Vagina (tissue), 2 donors: ENCODE data around the gene TTYH1. TPM values are rescaled to one million over a fixed set of nuclear protein-coding genes. Genes with fewer than 3 reads are reported as not detected.

Experiments
- DNase-seq, 2 donors: peaks; one replicate each; pipeline ENCODE4 v3.0.0-alpha.2; 2017; ENCODE audit errors: extremely low spot score in 2 of 2
- H3K27ac ChIP-seq: fragments of 200-600 bp; sonication (generic); one replicate; pipeline ENCODE4 v1.5.1; 2019
- H3K27me3 ChIP-seq: fragments of 200-600 bp; sonication (generic); one replicate; pipeline ENCODE4 v1.5.1; 2019
- H3K36me3 ChIP-seq, 2 donors: fragments of 200-600 bp; sonication (generic); one replicate each; pipeline ENCODE4 v1.5.1; 2017 to 2019
- H3K4me1 ChIP-seq: fragments of 200-600 bp; sonication (generic); one replicate; pipeline ENCODE4 v1.5.1; 2019
- H3K4me3 ChIP-seq, 2 donors: fragments of 200-600 bp; sonication (generic); 1 replicate in 1 of 2; 2 replicates in 1 of 2; pipeline ENCODE4 v1.5.1; 2016 to 2019
- H3K9me3 ChIP-seq: fragments of 200-600 bp; sonication (generic); one replicate; pipeline ENCODE4 v1.5.1; 2019
- POLR2A ChIP-seq, 2 donors: fragments of 450-650 bp; IDR thresholded peaks; one replicate each; pipeline ENCODE4 v1.6.1; 2017; ENCODE audit warnings: antibody characterized with exemption in 2 of 2, mild to moderate bottlenecking in 2 of 2, moderate library complexity in 2 of 2
- POLR2AphosphoS5 ChIP-seq, 2 donors: sonication (generic); formaldehyde crosslinking; IDR thresholded peaks; one replicate each; pipeline ENCODE4 v1.9.0; 2017; ENCODE audit warnings: antibody characterized with exemption in 2 of 2, mild to moderate bottlenecking in 2 of 2, low read depth in 1 of 2; ENCODE audit not compliant: insufficient read depth in 1 of 2
- intact Hi-C: fragments of 100-400 bp; cut with DNase I; formaldehyde crosslinking; loops from one replicate; pipeline ENCODE4 v1.15.1; 2023
- total RNA-seq: library from RNA; depleted of rRNA; stranded (reverse); fragments of >200 nt; gene quantifications from one replicate; pipeline ENCODE4 v1.2.3, GENCODE V29; 2016
- TF ChIP-seq, protein P1 (sequence below), 3 experiments: fragments of 450-650 bp in 2 of 3; fragments of 200-600 bp in 1 of 3; sonication (generic) in 1 of 3; IDR thresholded peaks; one replicate each; pipeline ENCODE4 v1.5.1; 2017 to 2019; ENCODE audit warnings: antibody characterized with exemption in 3 of 3, mild to moderate bottlenecking in 2 of 3, moderate library complexity in 2 of 3

The TTYH1 gene
- total RNA-seq, 1 donor from 2014 or later: 5.9 TPM

- Histone ChIP-seq H3K27ac (no peak overlapping the region), H3K9me3 (no peaks in the 10 kb centered on the region), H3K4me3 (no peak overlapping the region), H3K4me1 (peaks cover 20% of the 10 kb centered on the region), H3K36me3 (no peaks in the 10 kb centered on the region), H3K27me3 (peaks cover 10% of the 10 kb centered on the region)
- no peak for DNase-seq
- TF ChIP-seq POLR2A (IDR thresholded peaks at IDR 0.05): no peak
- TF ChIP-seq, protein P1, sequence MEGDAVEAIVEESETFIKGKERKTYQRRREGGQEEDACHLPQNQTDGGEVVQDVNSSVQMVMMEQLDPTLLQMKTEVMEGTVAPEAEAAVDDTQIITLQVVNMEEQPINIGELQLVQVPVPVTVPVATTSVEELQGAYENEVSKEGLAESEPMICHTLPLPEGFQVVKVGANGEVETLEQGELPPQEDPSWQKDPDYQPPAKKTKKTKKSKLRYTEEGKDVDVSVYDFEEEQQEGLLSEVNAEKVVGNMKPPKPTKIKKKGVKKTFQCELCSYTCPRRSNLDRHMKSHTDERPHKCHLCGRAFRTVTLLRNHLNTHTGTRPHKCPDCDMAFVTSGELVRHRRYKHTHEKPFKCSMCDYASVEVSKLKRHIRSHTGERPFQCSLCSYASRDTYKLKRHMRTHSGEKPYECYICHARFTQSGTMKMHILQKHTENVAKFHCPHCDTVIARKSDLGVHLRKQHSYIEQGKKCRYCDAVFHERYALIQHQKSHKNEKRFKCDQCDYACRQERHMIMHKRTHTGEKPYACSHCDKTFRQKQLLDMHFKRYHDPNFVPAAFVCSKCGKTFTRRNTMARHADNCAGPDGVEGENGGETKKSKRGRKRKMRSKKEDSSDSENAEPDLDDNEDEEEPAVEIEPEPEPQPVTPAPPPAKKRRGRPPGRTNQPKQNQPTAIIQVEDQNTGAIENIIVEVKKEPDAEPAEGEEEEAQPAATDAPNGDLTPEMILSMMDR (IDR thresholded peaks at IDR 0.05): no peak
- TF ChIP-seq POLR2AphosphoS5 (IDR thresholded peaks at IDR 0.05; ENCODE audit: insufficient read depth in 1 of 2, low read depth in 1 of 2): no peak
- intact Hi-C loops: no loop called here
Observed at GRCh38 chr19:54428323-54429175, 13.3 kb downstream of the TTYH1 start.

GRCh38 chr19:54429176-54429495 is 13.9 kb downstream of the TTYH1 start:
- intact Hi-C loops: no loop called here
- no peak overlapping the region for H3K4me3 ChIP-seq
- no peak overlapping the region for H3K27ac ChIP-seq
- no peak for DNase-seq
- TF ChIP-seq POLR2AphosphoS5 (IDR thresholded peaks at IDR 0.05; ENCODE audit: insufficient read depth in 1 of 2, low read depth in 1 of 2): no peak
- no peak for TF ChIP-seq POLR2A (IDR thresholded peaks at IDR 0.05)
- TF ChIP-seq, protein P1 (IDR thresholded peaks at IDR 0.05): no peak
- peaks cover 10% of the 10 kb centered on the region for H3K27me3 ChIP-seq
- H3K4me1 ChIP-seq: peaks cover 20% of the 10 kb centered on the region
- H3K9me3 ChIP-seq: no peaks in the 10 kb centered on the region
- no peaks in the 10 kb centered on the region for H3K36me3 ChIP-seq

DNA sequence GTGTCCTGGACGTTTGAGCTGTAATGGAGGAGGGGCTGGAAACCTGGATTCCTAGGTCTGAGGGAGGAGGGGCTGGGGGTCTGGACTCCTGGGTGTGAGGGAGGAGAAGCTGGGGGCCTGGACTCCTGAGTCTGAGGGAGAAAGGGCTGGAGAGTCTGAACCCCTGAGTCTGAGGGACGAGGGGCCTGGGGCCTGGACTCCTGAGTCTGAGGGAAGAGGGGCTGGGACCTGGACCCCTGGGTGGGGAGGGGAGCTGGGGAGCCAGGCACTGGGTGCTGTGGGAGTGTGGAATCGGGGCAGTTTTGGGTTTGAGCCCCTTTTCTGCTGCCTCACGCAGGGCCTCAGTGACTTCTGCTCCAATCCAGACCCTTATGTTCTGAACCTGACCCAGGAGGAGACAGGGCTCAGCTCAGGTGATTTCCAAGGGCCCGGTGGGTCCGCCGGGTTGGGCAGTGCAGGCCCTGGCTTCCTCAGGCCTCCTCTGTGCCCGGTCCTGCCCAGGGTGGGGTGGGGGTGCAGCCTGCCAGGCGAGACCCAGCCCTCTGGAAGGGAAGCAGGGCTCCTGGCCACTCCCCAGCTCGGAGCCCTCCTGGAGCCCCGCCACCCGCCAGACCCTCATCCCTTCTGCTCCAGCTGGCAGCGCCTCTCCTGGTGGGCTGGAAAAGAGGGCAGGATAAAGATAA is 14.4 kb downstream of the TTYH1 start:
- peaks cover 10% of the 10 kb centered on the region for H3K27me3 ChIP-seq
- TF ChIP-seq, protein P1 (IDR thresholded peaks at IDR 0.05): no peak
- no peak for TF ChIP-seq POLR2A (IDR thresholded peaks at IDR 0.05)
- no peak for TF ChIP-seq POLR2AphosphoS5 (IDR thresholded peaks at IDR 0.05; ENCODE audit: insufficient read depth in 1 of 2, low read depth in 1 of 2)

GRCh38 chr19:54430306-54431254 is 15.3 kb downstream of the TTYH1 start:
- intact Hi-C loops: no loop called here
- DNase-seq: no peak
- peak overlapping the region; percentile 28 to 40 for H3K4me3 ChIP-seq
- no peak overlapping the region for H3K27ac ChIP-seq
- H3K27me3 ChIP-seq: peaks cover 10% of the 10 kb centered on the region
- H3K9me3 ChIP-seq: no peaks in the 10 kb centered on the region
- H3K4me1 ChIP-seq: peaks cover 33% of the 10 kb centered on the region
- TF ChIP-seq, protein P1 (IDR thresholded peaks at IDR 0.05): peak in 1 of 3 experiments; percentile 10
- TF ChIP-seq POLR2AphosphoS5 (IDR thresholded peaks at IDR 0.05; ENCODE audit: insufficient read depth in 1 of 2, low read depth in 1 of 2): no peak
- no peaks in the 10 kb centered on the region for H3K36me3 ChIP-seq

More for the DNA sequence above, 14.4 kb downstream of the TTYH1 start:
- DNase-seq: no peak
- H3K27ac ChIP-seq: no peak overlapping the region
- H3K4me3 ChIP-seq: no peak overlapping the region
- H3K36me3 ChIP-seq: no peaks in the 10 kb centered on the region
- intact Hi-C loops: no loop called here
- peaks cover 24% of the 10 kb centered on the region for H3K4me1 ChIP-seq
- no peaks in the 10 kb centered on the region for H3K9me3 ChIP-seq
